Cerebellar cortex (tissue), 1 donor: Measurements from ENCODE around the gene FABP6.
"Not testable (repeated sequence)": the region's sequence is repeated elsewhere in the genome, so short reads cannot be mapped to it uniquely, and the experiment has no call there.

Experiments used
- DNase-seq: peaks from one replicate; pipeline ENCODE4 v3.0.0-alpha.2; 2015; ENCODE audit warnings: low spot score

FABP6 gene

DNA sequence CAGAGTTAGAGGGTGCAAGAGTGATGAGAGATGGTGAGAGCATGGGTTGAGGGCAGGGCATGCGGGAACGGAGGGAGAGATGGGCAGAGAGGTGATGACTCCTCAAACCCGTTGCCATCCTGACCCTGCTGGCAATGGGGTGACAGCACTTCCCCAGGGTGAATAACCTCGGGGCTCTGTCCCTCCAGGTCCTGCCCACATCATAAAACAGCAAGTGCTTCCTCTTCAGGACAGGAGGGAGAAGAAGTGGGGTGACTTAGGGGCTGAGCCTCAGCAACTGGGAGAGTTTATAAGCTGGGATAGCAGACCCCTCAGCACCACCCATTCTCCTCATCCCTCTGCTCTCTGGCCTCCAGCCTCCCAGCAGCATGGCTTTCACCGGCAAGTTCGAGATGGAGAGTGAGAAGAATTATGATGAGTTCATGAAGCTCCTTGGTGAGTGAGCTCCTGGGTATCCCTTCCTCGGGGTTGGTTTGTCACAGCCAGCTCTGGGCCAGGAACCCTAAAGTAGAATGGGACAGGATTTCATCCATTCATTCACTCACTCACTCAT is at the start of gene FABP6:
FABP6 (plus strand) TSS at position 317 of the 553 bp plus-strand sequence; CDS start at position 369, 52 bp downstream.
- DNase-seq: no peak

DNA sequence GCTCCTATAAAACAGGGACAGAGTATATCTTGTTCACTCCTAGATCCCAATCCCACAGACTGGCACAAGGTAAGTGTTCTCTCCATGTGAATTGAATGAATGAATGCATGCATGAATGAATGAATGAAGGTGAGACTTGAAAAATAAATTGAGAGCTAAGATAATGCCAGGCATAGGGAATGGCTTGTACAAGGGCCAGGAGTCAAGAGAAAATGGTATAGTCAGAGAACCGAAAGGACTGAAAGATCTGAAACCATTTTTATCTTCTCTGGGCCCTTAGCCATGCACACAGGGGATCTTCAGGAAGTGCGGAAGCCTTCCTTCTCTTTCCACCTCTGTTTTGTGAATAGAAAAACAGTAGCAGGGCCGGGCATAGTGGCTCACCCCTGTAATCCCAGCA is 48.4 kb upstream of the FABP6 start:
- no peak for DNase-seq

- no peak for DNase-seq
These were observed 47.2 kb upstream of the FABP6 start for GRCh38 chr5:160181965-160182622.

- no peak for DNase-seq
These were observed 46.2 kb upstream of the FABP6 start for GRCh38 chr5:160183075-160183474.

- DNase-seq: no peak
These were observed 43.5 kb upstream of the FABP6 start for GRCh38 chr5:160185626-160186360.

- DNase-seq: no peak
These were observed 42.8 kb upstream of the FABP6 start for GRCh38 chr5:160186480-160186879.

DNA sequence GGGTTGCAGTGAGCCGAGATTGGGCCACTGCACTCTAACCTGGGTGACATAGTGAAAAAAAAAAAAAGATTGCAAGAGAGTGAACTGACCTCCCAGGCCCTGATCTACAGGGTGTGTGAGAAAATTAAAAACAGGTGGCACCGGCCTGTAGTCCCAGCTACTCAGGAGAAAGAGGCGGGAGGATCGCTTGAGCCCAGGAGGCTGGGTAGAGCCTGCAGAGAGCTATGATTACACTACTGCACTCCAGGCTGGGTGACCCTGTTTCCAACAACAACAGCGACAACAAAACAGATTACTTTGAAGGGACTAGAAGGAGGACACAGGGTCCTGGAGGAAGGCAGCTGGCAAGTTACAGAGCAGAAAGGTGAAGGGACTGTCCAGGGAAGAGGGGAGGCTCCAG is 42.2 kb upstream of the FABP6 start:
- no peak for DNase-seq

DNA sequence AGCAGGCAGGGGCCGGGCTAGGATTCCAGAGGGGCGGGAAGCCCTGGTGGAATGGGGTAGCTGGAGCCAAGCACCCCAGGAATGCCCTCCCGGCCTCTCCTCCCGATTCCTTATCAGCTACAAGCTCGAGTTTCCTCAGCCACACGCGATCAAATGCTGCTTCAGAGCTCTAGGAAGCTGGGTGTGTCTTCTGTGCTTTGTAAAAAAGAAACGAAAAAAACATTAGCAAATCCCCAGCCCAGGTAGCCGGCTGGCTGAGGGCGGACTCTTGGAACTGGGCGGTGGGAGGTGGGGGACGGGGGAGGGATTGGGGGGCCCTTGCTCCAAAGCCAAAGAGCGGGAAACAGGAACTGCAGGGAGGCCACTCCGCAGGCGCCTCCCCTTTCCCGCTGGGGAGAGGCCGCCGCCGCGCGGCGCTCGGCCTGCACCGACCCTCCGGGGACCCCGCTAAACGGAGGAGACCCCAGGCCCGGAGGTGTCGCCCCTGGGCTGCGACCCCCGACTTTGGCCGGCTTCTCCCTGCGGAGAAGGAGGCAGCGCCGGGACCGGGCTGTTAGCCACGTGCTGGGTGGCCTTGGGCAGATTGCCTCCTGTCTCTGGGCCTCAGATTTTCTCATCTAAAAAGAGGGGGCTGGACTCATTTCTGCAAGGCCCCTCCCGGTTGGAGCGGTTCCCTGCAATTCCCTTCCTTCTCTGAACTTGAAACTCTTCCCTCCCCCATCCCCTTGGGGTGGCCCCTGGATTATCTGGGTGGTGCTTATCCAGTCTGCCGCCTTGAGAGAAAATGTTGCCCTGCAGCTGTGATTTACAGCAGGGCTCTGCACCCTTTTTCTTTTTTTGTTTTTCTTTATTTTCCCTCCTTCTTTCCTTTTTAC is 40.9 kb upstream of the FABP6 start:
- DNase-seq: peak; percentile 75

DNA sequence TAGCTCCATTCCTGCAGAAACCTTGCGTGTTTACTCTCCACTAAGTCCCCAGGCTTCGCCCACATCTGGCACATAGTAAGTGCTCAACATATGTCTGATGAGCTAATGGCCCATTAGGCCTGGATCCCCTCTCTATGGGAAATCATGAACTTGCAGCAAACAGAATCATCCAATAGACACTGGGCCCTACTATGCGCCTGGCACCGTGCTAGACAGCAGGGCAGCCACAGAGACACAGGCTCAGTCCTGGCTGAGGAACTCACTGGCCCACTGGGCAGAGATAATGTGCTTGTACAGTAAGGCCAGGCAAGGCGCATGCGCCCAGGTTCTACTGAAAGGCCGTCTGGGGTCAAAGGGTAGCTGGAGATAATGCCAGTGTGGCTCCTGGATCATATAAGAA is 36.9 kb upstream of the FABP6 start:
- no peak for DNase-seq

GRCh38 chr5:160193076-160193475 is 36.2 kb upstream of the FABP6 start:
- not testable (repeated sequence) for DNase-seq

DNA sequence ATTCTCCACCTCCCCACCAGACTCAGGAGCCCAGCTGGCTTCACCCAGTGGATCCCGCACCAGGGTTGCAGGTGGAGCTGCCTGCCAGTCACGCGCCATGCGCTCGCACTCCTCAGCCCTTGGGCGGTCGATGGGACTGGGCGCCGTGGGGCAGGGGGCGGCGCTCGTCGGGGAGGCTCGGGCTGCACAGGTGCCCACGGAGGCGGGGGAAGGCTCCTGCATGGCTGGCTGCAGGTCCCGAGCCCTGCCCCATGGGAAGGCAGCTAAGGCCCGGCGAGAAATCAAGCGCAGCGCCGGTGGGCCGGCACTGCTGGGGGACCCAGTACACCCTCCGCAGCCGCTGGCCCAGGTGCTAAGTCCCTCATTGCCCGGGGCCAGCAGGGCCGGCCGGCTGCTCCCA is 35.5 kb upstream of the FABP6 start:
- DNase-seq: not testable (repeated sequence)

GRCh38 chr5:160197341-160198144 is 31.8 kb upstream of the FABP6 start:
- DNase-seq: no peak

GRCh38 chr5:160198146-160198545 is 31.2 kb upstream of the FABP6 start:
- DNase-seq: no peak

DNA sequence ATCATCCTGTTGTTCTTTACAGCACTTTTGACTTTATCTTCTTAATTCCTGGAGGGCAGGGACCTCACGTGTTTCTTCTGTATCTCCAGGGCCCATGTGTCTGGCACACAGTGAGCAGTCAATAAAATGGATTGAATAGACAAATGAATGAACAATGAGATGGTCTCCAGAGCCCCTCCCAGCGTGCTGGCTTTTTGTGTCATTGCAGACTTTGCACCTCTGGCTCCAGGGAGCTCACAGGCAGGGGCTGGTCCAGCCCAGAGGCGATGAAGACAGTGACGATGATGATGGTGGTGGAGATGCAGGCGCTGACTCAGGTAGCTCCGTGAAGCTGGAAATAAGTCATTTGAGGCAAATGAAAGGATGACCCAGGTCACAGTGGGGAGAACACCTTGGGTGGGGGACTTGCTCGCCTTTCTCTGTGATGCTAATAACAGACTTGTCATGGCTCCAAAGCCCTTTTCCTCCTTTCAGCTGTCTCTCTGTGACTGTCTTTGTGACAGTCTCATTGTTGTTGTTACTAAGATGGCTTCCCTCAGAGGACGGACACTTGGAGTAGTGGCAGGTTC is 30.4 kb upstream of the FABP6 start:
- no peak for DNase-seq

- DNase-seq: peak; percentile 58
These were observed 29.8 kb upstream of the FABP6 start for GRCh38 chr5:160199410-160199911.

DNA sequence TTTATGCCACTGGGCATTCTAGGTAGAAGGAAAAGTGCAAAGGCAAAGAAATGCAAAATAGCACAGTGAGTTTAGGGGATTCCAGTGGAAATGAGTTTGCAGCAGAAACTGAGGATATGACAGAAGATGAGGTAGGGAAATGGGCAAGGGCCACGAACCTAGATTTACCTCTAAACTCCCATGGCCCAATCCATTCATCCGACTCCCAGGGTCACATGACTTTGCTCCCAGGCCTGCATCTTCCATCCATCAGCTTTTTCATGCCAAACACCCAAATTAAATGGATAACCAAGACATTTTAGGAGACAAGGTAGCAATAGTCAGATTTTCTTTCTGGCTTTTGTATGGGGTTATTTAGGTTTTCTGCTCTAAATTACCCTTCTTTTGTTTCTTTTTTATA is 22.2 kb upstream of the FABP6 start:
- DNase-seq: no peak

GRCh38 chr5:160209917-160210316 is 19.4 kb upstream of the FABP6 start:
- DNase-seq: no peak

DNA sequence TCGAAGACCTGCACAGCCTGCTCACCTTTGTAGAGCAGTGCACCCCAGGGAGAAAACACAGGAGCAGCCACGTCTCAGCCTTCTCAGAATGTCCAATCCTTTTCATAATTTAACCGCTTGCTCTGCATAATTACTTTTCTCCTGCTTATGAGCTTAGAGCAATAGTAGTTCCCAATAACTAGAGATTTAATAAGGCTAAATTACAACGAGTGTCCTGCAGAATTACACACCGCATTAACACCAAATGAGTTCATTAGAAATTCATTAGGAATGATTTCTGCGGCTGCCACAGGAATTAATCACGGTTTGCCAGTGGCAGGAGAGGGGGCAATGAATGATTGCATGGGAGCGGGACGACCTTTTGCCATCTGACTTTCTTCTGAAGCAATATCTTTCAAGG is 18.7 kb upstream of the FABP6 start:
- no peak for DNase-seq

GRCh38 chr5:160211352-160211751 is 18.0 kb upstream of the FABP6 start:
- no peak for DNase-seq

- DNase-seq: peak; percentile 35
These were observed 15.8 kb upstream of the FABP6 start for GRCh38 chr5:160213537-160213936.

- DNase-seq: no peak
These were observed 9.9 kb upstream of the FABP6 start for GRCh38 chr5:160219356-160219755.
